GM12873 (cell line): Measurements from ENCODE around the gene CBX2.

Source experiments
- CTCF ChIP-seq: IDR thresholded peaks from 2 replicates; pipeline ENCODE4 v1.5.1; 2012; ENCODE audit warnings: low read depth, mild to moderate bottlenecking, moderate library complexity, low read length, control low read depth; ENCODE audit not compliant: insufficient read depth; ENCODE audit errors: missing control alignments

Gene CBX2

DNA sequence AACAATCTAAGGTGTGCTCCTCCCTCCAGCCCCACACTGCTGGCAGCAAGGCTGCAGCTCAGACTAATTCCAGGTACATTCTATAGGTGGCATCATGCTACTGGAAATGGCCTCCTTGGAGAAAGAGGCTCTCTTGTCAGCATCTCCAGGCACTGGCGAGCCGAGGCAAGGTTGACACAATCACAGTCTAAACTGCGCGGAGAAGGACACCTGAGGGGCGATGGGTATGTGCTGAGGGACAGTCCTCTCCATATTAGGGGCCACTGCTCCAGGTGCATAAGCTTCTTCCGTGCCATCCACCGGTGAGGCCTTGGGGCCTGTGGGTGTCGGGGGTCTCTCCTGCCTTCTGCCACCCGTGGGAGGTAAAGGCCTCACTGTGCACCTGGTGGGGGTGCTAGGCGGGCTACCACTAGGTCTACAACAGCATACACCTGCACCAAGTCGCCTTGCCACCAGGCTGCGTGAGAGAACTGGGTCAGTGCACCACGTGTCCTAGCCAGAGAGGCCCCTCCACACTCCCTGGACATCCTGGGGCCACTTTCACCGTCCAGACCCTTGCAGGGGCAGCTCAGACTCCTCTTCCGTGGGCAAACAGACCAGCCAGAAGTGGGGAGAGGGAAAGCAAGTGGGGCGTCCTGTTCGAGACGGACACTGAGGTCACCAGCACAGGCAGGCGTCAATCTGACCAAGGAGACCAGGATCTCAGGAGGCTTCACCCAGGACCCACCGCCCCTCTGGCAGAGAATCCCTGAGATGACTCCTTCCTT, 31.0 kb downstream of the CBX2 start:
- TF ChIP-seq CTCF: peak; percentile 53

GRCh38 chr17:79809530-79810129, 31.7 kb downstream of the CBX2 start:
- no peak for TF ChIP-seq CTCF

- no peak for TF ChIP-seq CTCF
These were observed 32.4 kb downstream of the CBX2 start for GRCh38 chr17:79810130-79811010.

DNA sequence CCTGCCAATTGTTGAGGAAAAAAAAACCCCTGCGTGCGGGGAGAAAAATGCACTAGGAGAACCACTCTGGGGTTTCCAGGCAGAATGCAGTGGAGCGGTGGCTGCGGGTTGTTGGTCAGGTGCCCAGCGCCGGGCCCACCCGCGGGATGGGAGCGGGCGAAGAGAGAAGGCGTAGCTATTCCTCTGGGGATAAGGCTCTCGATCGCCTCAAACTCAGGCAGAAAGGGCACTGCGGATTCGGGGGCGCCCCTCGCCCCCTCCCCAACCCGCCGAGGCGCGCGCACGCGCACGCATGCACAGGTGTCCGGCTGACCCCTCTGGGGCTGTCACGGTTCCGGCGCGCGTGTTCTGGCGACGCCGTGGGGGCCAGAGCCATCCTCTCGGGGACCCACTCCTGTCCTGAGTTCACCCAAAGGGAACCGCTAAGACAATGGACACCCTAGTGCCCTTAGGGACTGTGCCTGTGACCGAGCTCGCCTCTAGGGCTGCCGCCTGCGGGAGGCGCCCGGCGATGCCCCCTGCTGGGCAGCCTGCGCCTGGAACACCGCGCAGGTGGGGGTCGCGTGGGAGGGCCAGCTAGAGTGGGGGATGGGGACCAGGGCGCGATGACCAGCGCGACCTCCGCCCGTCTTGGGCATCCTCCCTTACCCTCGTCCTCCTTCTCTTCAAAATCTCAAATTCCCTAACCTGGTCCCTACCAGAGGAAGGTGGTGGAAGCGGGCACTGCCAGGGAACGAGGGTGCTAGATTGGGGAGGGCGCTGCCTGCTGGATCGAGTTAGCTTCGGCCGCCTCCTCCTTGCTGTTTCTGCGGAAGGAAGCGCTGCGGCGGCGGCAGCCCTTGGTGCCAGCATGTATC, 33.3 kb downstream of the CBX2 start:
- TF ChIP-seq CTCF: peak; percentile 64

GRCh38 chr17:79811868-79812352, 34.0 kb downstream of the CBX2 start:
- no peak for TF ChIP-seq CTCF

DNA sequence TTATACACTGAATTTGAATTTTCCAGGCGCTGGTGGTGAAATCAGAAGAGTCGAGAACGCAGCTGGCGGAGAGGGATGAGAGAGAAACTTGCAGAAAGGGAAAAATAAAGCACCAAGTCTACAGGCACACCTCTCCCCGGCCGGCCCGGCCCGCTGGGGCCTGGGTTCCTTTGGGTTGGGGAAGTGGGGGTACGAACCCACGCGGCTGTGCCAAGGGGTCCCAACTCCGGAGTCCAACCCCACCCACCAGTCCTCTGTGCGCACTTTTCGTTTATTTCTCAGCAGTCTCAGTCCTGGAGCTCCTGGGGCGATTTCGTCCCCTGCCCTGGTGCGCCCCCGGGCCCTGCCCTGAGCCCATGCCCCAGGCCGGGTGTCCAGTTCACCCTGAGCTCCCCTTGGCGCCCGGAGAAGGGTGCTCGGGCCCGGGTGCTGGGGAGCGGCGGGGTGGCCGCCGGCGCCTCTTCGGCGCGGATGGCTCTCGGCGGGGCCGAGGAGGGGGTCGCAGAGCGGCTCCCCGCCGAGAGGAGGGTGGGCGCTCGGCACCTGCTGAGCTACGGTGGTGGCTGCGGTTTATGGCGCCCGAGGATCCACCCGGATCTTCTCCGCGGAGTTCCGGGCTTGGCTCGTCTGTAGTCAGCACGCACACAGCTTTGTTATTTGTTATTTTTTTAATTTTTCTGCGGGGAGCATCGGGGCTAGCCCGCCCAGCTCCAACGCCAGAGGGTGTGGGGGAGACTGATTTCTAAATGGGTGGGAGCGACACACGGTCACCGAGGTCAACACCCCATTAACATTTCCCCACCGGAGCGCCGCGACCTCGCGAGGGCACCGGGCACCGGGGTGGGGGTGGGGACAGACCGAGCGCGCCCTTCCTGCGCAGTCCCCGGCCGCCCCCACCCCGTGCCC, 34.7 kb downstream of the CBX2 start:
- no peak for TF ChIP-seq CTCF
